HG03457 (cell line): ENCODE results near the gene ASCL3.
"Not testable (repeated sequence)": the region's sequence is repeated elsewhere in the genome, so short reads cannot be mapped to it uniquely, and the experiment has no call there.

ENCODE experiments used
- ATAC-seq: cut with Tn5 transposase; IDR thresholded peaks from one replicate; pipeline ENCODE4 v1.9.1; 2021; ENCODE audit warnings: moderate number of reproducible peaks; ENCODE audit not compliant: unreplicated experiment

Gene ASCL3

GRCh38 chr11:8948886-8949285, 6.1 kb upstream of the ASCL3 start:
- no peak for ATAC-seq

DNA sequence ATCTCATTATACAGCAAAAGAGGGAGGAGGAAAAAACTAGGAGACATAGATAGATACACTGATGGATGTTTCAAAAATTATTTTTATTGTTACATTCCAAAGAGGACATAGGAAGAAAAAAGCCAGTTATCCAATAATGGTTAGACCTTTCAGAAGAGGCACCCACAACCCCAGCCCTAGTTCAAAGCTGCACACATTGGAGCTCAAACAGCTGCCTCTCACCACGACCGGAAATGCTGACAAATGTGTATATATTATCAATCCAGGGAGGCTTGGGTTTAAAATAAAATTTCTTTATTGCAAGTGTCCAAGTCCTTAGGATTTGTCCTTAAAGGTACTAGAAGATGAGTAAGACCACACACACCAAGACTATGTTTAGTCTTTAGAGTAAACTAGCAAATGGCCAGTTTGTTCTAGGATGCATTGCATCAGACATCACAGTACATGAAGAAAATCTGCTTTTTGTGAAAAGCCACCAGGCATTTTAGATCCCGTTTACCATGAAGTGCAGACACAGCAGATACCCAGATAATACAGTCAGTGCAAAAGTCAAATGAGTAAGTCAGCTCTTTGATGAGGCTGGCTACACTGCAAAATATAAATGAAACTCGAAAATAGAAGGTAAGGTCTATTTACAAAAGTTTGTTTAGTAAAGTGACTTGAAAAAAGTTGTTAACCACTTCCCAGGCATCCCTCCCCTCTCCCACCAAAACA, 4.6 kb upstream of the ASCL3 start:
- no peak for ATAC-seq

- ATAC-seq = no peak
These were observed 1.3 kb downstream of the ASCL3 start for GRCh38 chr11:8941341-8942103.

- ATAC-seq = no peak
These were observed 5.2 kb downstream of the ASCL3 start for GRCh38 chr11:8937659-8938058.

DNA sequence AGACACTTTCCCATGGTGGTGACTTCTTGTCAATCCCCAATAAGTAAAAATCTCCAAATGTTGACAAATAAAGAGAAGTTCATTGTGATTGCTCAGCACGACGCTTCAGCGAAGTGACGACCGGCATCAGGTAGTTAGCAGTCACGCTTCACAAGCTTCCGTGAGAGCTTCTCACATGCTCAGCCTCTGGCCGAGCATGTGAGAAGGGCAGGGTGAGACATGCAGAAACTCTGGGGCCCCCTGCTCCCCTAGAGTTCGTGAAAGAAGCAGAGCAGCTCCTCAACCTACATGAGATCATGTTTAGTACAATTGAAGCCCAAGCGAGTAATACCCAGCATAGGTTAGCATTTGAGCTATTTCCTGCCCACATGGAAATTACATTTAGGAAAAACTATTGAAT, 5.7 kb downstream of the ASCL3 start:
- no peak for ATAC-seq

GRCh38 chr11:8935789-8936188, 7.0 kb downstream of the ASCL3 start:
- ATAC-seq = not testable (repeated sequence)

DNA sequence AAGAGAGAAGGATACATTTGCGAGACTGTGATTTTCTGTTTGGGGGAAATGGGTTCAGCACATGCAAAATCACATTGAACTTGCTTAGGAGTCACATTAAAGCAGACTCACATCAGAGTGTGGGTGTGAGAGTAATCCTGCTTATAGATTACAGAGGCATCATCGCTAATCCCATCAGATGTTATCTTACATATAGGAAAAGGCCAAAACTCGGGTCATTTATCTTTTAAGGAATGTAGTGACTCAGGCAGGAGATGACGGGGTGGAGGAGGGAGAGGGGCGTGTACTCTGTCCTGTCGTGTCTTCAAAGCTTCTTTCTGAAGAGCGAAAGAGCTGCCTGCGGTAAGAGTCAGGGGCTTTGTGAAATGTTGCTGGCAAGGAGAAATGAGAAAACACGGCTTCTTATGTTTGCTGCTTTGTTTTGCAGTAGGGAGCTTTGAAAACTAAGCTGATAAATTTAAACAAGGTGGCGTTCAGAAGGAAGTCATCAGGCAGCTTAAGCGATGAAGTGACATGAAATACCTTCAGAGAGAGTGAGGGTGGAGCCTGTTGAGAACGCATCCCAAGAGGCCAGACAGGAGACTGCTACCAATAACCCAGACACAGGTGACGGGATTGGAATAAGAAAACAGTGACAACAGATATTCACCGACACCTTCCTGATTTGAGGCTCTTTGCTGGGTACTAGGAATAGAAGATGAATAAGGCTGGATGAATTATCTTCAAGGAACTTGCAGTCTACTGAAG, 7.9 kb downstream of the ASCL3 start:
- no peak for ATAC-seq

DNA sequence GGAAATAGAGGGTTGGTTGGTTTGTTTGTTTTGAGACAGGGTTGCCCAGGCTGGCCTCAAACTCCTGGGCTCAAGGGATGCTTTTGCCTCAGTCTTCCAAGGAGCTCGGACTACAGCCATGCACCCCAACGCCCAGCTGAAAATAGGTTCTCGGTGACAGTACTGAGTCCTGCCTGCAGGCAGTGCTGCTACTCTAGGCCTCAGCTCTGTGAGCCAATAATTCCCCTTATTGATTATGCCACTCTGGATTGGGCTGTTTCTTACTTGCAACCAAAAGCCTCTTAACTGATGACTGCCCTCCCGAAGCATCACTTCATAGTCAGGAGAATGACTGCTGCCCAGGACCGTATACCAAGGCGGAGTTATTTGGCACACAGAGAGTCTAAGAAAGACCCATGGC, 8.9 kb downstream of the ASCL3 start:
- ATAC-seq = no peak

- ATAC-seq = no peak
These were observed 10.1 kb downstream of the ASCL3 start, which contains the start of gene C11orf16 for GRCh38 chr11:8932564-8933180. Gene C11orf16 (minus strand): TSS chr11:8932947. CDS start chr11:8932308, 639 bp downstream.

GRCh38 chr11:8930456-8931175, 12.2 kb downstream of the ASCL3 start:
- ATAC-seq = no peak

DNA sequence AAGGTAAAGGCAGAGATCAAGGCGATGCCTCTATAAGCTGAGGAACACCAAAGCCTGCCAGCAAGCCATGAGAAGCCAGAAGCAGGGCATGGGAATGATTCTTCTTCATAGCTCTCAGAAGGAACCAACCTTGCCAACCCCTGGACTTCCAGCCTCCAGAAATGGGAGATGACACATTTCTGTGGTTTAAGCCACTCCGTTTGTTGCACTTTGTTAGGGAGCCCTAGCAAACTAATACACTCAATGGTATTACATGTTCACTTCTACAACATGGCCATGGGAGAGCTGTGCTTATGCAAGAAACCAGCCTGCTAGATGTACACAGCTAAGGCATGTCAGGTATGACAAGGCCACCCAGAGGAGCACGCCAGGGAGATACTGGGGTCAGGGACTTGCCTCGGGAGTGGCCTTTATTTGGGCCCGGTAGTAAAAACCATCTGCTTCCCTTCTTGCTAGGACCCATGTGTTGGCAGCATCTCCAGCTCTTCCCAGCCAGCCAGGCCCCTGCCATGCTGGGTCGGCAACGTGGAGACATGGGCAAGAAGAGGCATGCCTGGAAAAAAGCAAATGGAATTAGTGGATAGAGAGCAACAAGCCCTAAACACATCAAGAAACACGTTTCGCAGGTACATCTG, 13.7 kb downstream of the ASCL3 start:
- no peak for ATAC-seq

- no peak for ATAC-seq
These were observed 14.6 kb downstream of the ASCL3 start for GRCh38 chr11:8928205-8928604.

DNA sequence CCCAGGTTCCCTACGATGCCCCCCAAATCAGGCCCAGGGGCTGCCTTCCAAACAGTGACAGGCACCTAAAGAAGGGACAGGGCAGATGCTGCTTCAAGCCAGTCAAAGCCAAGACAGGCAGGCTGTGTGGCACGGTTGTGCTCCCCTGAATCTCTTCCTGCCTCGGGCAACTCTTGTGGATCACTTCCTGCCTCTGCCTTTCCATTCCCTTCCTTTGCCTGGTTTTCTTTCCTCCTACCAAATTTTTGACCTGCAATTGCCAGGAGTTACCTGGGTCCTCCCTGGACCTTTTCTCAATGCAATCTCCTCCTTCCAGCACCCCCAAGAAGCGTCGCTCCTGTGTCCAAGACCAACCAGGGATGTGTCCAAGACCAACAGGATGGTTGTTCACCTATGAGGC, 15.6 kb downstream of the ASCL3 start:
- no peak for ATAC-seq

DNA sequence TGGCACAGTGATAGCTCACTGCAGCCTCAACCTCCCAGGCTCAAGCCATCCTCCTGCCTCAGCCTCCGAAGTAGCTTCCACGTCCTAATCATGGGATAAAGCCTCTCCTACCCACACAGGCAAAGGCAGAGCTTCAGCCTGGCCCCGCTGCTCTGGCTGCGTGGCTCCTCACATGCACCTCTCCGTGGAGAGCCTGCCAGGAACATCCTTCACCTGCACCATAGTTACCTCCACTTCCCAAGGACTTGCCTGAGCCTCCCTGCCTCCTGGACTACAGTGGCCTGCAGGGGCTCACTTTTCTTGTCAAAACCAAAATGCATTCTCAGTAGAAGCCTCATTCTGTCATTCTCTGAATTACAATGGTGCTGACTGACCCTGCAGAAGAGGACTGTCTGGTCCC, 16.6 kb downstream of the ASCL3 start:
- no peak for ATAC-seq

- no peak for ATAC-seq
These were observed 17.1 kb downstream of the ASCL3 start for GRCh38 chr11:8925711-8926110.

GRCh38 chr11:8922691-8923090, 20.1 kb downstream of the ASCL3 start:
- no peak for ATAC-seq

DNA sequence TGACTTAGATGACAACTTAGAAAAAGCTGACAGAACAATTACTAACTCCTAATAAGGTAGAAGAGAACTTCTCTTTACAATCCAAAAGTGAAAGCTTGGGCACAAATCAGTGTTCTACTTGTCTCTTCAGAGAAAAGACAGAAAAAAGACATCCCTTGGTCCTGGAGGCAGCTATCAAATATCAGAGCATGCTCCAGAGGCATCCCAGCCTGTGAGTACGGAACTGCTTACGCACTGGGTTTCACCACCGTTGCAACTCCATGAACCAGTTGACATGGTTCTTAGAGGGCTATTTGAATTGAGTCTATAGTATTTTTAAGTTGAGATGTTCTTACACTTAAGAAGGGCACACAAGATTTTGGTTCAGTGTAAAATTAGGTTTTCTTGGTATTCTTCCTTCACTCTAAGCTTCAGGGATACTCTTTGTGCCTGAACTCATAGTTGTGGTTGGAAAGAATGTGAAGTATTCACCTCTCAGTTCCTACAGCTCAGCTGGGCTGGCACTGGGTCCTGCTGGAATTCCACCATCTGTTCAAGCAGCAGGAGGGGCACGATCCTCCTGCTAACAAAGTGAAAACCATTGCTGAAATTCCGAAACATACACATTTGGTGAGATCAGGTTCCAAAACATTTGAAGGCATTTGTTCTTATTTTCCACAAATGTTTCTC, 25.5 kb downstream of the ASCL3 start:
- ATAC-seq = no peak

DNA sequence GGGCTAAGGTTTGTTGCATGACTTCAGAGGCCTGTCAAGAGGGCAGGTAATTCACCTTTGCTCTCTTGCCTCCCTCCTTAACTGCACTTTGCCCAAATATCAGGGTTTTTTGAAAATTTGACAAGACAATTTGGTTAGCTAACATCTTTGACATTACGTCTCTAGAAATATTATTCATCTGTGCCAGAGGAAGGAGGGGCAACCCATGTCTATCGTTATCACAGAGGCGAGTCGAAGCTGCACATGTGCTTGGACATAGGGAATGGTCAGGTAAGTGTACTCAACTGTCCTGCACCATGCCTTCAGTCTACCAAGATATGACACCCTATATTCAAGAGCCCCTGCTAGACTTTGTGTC, 28.2 kb downstream of the ASCL3 start:
- no peak for ATAC-seq

DNA sequence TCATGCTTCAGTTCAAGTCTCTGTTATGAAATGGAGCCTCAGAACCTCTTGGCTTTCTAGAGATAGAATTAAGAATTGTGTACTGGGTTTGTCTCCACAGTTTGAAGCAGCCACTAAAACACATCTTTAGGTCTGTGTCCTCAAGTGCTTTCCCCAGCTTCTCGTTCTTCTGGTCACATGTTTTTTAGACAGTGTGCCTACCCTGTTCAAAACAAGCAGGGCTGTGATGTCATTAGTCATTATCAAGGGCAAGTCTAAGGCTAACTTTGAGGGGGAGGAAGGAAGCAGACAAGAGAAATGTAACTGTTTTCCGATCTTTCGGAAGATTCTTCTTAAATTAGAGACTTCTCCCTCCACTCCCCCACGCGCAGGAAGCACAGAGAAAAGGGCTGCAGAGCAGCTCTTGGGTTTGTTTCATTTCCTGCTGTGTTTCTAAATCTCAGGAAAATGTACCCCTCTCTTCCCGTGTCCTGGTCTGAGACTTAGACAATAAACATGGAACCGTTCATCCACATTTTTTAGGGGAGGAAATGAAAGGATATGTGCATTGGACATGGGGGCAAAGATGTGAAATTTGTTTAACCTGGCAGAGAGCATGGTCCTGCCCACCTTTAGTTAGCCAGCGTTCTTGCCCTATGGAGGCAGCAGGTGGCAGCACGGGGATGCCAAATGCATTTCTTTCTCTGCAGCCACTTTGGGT, 28.7 kb downstream of the ASCL3 start:
- ATAC-seq = no peak
